Epithelial cell of esophagus (primary cell): Measurements from ENCODE around the gene CCKAR.

Experiments
- DNase-seq: peaks from one replicate; pipeline ENCODE4 v3.0.0; 2010; ENCODE audit warnings: low read depth
- H3K4me3 ChIP-seq: 2 replicates; pipeline ENCODE4 v1.5.1; 2011; ENCODE audit warnings: mild to moderate bottlenecking, low read length, control low read depth
- CTCF ChIP-seq: IDR thresholded peaks from 2 replicates; pipeline ENCODE4 v1.5.1; 2011; ENCODE audit warnings: low read depth, mild to moderate bottlenecking, low read length, control low read depth, inconsistent platforms; ENCODE audit not compliant: insufficient read depth; ENCODE audit errors: missing control alignments

CCKAR gene

GRCh38 chr4:26468283-26468949, 21.9 kb downstream of the CCKAR start:
- H3K4me3 ChIP-seq = no peak overlapping the region
- no peak for DNase-seq
- TF ChIP-seq CTCF = no peak

- no peak overlapping the region for H3K4me3 ChIP-seq
- TF ChIP-seq CTCF = no peak
These were observed 22.6 kb downstream of the CCKAR start for GRCh38 chr4:26467724-26468123.

GRCh38 chr4:26466578-26467270, 23.6 kb downstream of the CCKAR start:
- TF ChIP-seq CTCF = no peak
- H3K4me3 ChIP-seq = no peak overlapping the region
- DNase-seq = no peak

More at GRCh38 chr4:26467724-26468123, 22.6 kb downstream of the CCKAR start:
- no peak for DNase-seq

- no peak overlapping the region for H3K4me3 ChIP-seq
- no peak for TF ChIP-seq CTCF
- no peak for DNase-seq
These were observed 25.7 kb downstream of the CCKAR start for GRCh38 chr4:26464420-26465095.

GRCh38 chr4:26463386-26463785, 26.9 kb downstream of the CCKAR start:
- H3K4me3 ChIP-seq = no peak overlapping the region
- no peak for DNase-seq
- no peak for TF ChIP-seq CTCF

GRCh38 chr4:26462874-26463273, 27.4 kb downstream of the CCKAR start:
- no peak for DNase-seq
- no peak overlapping the region for H3K4me3 ChIP-seq
- TF ChIP-seq CTCF = no peak
